Keratinocyte (primary cell): Measurements from ENCODE around the gene MIGA2. TPM values are rescaled to one million over a fixed set of nuclear protein-coding genes. Genes with fewer than 3 reads are reported as not detected.

ENCODE experiments used
- DNase-seq: peaks from one replicate; pipeline ENCODE4 v3.0.0-alpha.2; 2011; ENCODE audit warnings: low read depth, missing footprints, low spot score
- FAIRE-seq: peaks from 2 replicates; lab custom pipeline; 2011; peaks lifted over from hg19 to GRCh38; lab: Jason Lieb, UNC
- H2AFZ ChIP-seq: 2 replicates; pipeline ENCODE4 v1.6.0; 2012; ENCODE audit warnings: low read length, control low read depth, inconsistent platforms; ENCODE audit not compliant: control insufficient read depth
- H3K27ac ChIP-seq: 2 replicates; pipeline ENCODE4 v1.5.1; 2011; ENCODE audit warnings: low read length; ENCODE audit not compliant: control insufficient read depth, insufficient read depth
- H3K27me3 ChIP-seq: 3 replicates; pipeline ENCODE4 v1.6.0; 2011; ENCODE audit warnings: low read length; ENCODE audit not compliant: control insufficient read depth, insufficient read depth; ENCODE audit errors: extremely low read depth
- H3K36me3 ChIP-seq, 2 experiments: 2 replicates in 1 of 2; 3 replicates in 1 of 2; pipeline ENCODE4 v1.5.1; 2011; ENCODE audit warnings: low read length in 2 of 2, mild to moderate bottlenecking in 1 of 2; ENCODE audit not compliant: control insufficient read depth in 2 of 2, insufficient read depth in 2 of 2; ENCODE audit errors: extremely low read depth in 1 of 2
- H3K4me1 ChIP-seq: 3 replicates; pipeline ENCODE4 v1.5.1; 2011; ENCODE audit warnings: low read length; ENCODE audit not compliant: control insufficient read depth, insufficient read depth; ENCODE audit errors: extremely low read depth
- H3K4me2 ChIP-seq: 3 replicates; pipeline ENCODE4 v1.6.0; 2011; ENCODE audit warnings: low read depth, low read length; ENCODE audit not compliant: control insufficient read depth, insufficient read depth; ENCODE audit errors: extremely low read depth
- H3K4me3 ChIP-seq, 3 experiments: fragments of 200-600 bp in 1 of 3; sonication (generic) in 1 of 3; 2 replicates in 2 of 3; 3 replicates in 1 of 3; pipeline ENCODE4 v1.5.1; 2011 to 2016; ENCODE audit warnings: low read length in 3 of 3, mild to moderate bottlenecking in 3 of 3, control low read depth in 2 of 3, inconsistent platforms in 1 of 3, low read depth in 1 of 3, mixed read lengths in 1 of 3, mixed run types in 1 of 3, moderate library complexity in 1 of 3; ENCODE audit not compliant: control insufficient read depth in 2 of 3, insufficient read depth in 2 of 3; ENCODE audit errors: extremely low read depth in 1 of 3
- H3K79me2 ChIP-seq: 2 replicates; pipeline ENCODE4 v1.6.0; 2012; ENCODE audit warnings: low read length; ENCODE audit not compliant: control insufficient read depth, insufficient read depth
- H3K9ac ChIP-seq: 3 replicates; pipeline ENCODE4 v1.6.0; 2011; ENCODE audit warnings: low read length; ENCODE audit not compliant: control insufficient read depth, insufficient read depth; ENCODE audit errors: extremely low read depth
- H3K9me1 ChIP-seq: 3 replicates; pipeline ENCODE4 v1.6.0; 2011; ENCODE audit warnings: low read length; ENCODE audit not compliant: control insufficient read depth, insufficient read depth; ENCODE audit errors: extremely low read depth
- H3K9me3 ChIP-seq: 2 replicates; pipeline ENCODE4 v1.5.1; 2012; ENCODE audit warnings: low read depth, low read length; ENCODE audit not compliant: control insufficient read depth
- H4K20me1 ChIP-seq: 3 replicates; pipeline ENCODE4 v1.6.0; 2011; ENCODE audit warnings: low read length; ENCODE audit not compliant: control insufficient read depth, insufficient read depth; ENCODE audit errors: extremely low read depth
- EZH2 ChIP-seq: IDR thresholded peaks from one replicate; pipeline ENCODE4 v1.6.1; 2012; ENCODE audit warnings: inconsistent platforms, mild to moderate bottlenecking, low read length, moderate library complexity
- dilution Hi-C: fragments of 300-500 bp; cut with MboI; formaldehyde crosslinking; loops from one replicate; pipeline ENCODE4 v1.7.0; 2020; ENCODE audit warnings: low sequenced_read_pairs; ENCODE audit not compliant: extremely low pct_ligation_motif_present
- polyA plus RNA-seq, 5 experiments: library from polyadenylated mRNA; depleted of rRNA in 3 of 5; stranded (reverse) in 3 of 5; stranded (forward) in 1 of 5; unstranded in 1 of 5; fragments of >200 nt; gene quantifications; 1 replicate in 1 of 5; 2 replicates in 3 of 5; 3 replicates in 1 of 5; pipeline versions ENCODE4 v1.2.1 to v1.2.3, GENCODE V29; 2011 to 2012; ENCODE audit warnings: missing spikeins in 2 of 5, low read depth in 1 of 5, low replicate concordance in 1 of 5
- TF ChIP-seq, protein P1 (sequence below), 3 experiments: IDR thresholded peaks in 1 of 3; conservative IDR thresholded peaks in 1 of 3; optimal IDR thresholded peaks in 1 of 3; 2 replicates in 2 of 3; 3 replicates in 1 of 3; pipeline versions ENCODE3 to v1.5.1; 2011; ENCODE audit warnings: low read length in 3 of 3, mild to moderate bottlenecking in 3 of 3, moderate library complexity in 2 of 3, control low read depth in 1 of 3, inconsistent platforms in 1 of 3; ENCODE audit not compliant: insufficient read depth in 2 of 3; ENCODE audit errors: extremely low read depth in 1 of 3

MIGA2 gene
- polyA plus RNA-seq, 1 donor (not counting 4 experiments of a cell fraction or from before 2014, with no cell fraction given) = 8.5 TPM

DNA sequence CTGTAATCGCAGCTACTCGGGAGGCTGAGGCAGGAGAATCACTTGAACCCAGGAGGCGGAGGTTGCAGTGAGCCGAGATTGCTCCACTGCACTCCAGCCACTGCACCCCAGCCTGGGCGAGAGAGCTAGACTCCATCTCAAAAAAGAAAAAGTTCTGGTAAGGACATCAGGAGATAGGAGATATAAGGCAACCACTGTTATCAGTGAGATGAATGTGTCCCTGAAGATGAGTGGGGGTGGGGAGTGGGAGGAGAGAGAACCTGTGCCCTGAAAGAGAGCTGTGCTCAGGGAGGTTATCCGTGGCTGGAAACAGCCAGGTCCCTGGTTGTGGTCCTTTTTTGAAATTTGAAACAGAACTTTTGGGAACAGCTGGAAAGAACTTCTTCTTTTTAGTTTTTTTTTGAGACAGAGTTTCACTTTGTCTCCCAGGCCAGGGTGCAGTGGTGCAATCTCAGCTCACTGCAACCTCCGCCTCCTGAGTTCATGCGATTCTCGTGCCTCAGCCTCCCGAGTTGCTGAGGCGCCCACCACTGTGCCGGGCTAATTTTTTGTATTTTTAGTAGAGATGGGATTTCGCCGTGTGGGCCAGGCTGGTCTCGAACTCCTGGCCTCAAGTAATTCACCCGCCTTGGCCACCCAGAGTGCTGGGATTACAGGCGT, 77.3 kb downstream of the MIGA2 start:
- no peak for DNase-seq
- no peak overlapping the region for H3K27ac ChIP-seq

DNA sequence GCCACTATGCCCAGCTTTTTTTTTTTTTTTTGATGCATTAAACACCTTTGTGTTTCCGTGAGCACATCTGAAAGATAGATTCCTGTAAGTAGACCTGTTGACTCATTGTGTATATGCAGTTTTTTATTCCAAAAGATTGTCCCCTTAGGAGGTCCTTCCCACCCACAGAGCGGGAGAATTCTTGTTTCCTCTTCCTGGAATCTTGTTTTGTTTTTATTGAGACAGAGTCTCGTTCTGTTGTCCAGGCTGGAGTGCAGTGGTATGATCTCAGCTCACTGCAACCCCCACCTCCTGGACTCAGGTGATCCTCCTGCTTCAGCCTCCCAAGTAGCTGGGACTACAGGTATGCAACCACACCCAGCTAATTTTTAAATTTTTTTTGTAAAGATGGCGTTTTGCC, 82.4 kb downstream of the MIGA2 start:
- peaks cover 32% of the 10 kb centered on the region for H3K79me2 ChIP-seq
- dilution Hi-C loops = no loop called here
- H3K9me3 ChIP-seq = no peaks in the 10 kb centered on the region
- no peaks in the 10 kb centered on the region for H3K9me1 ChIP-seq
- no peak overlapping the region for H3K4me2 ChIP-seq
- no peak overlapping the region for H3K27ac ChIP-seq
- no peaks in the 10 kb centered on the region for H3K27me3 ChIP-seq
- H2AFZ ChIP-seq = no peak overlapping the region
- H3K9ac ChIP-seq = no peak overlapping the region
- H4K20me1 ChIP-seq = no peaks in the 10 kb centered on the region
- no peaks in the 10 kb centered on the region for H3K4me1 ChIP-seq
- H3K36me3 ChIP-seq = peaks cover 10 to 12% of the 10 kb centered on the region in 2 experiments
- FAIRE-seq = no peak
- DNase-seq = no peak
- TF ChIP-seq EZH2 = no peak
- no peak overlapping the region for H3K4me3 ChIP-seq

More for the DNA sequence above, 77.3 kb downstream of the MIGA2 start:
- no peak for FAIRE-seq
- Histone ChIP-seq H3K4me2 (no peak overlapping the region), H3K79me2 (peaks cover 51% of the 10 kb centered on the region), H3K9me1 (no peaks in the 10 kb centered on the region), H3K4me3 (no peak overlapping the region), H3K9me3 (no peaks in the 10 kb centered on the region), H3K27me3 (peaks cover 8% of the 10 kb centered on the region), H3K9ac (no peak overlapping the region), H2AFZ (no peak overlapping the region), H4K20me1 (no peaks in the 10 kb centered on the region), H3K4me1 (peaks cover 16% of the 10 kb centered on the region), H3K36me3 (no peaks in the 10 kb centered on the region)
- dilution Hi-C loops = no loop called here
- no peak for TF ChIP-seq EZH2
- TF ChIP-seq, protein P1, sequence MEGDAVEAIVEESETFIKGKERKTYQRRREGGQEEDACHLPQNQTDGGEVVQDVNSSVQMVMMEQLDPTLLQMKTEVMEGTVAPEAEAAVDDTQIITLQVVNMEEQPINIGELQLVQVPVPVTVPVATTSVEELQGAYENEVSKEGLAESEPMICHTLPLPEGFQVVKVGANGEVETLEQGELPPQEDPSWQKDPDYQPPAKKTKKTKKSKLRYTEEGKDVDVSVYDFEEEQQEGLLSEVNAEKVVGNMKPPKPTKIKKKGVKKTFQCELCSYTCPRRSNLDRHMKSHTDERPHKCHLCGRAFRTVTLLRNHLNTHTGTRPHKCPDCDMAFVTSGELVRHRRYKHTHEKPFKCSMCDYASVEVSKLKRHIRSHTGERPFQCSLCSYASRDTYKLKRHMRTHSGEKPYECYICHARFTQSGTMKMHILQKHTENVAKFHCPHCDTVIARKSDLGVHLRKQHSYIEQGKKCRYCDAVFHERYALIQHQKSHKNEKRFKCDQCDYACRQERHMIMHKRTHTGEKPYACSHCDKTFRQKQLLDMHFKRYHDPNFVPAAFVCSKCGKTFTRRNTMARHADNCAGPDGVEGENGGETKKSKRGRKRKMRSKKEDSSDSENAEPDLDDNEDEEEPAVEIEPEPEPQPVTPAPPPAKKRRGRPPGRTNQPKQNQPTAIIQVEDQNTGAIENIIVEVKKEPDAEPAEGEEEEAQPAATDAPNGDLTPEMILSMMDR (optimal IDR thresholded peaks at IDR 0.05 in 1 of 3, IDR thresholded peaks at IDR 0.05 in 1 of 3, conservative IDR thresholded peaks at IDR 0.05 in 1 of 3; ENCODE audit: extremely low read depth in 1 of 3, insufficient read depth in 2 of 3, low read length in 3 of 3) = no peak
